Ureter (tissue), 1 donor: Measurements from ENCODE around the gene MAS1. TPM values are rescaled to one million over a fixed set of nuclear protein-coding genes. Genes with fewer than 3 reads are reported as not detected.
A peak's percentile ranks its signal among the peaks of the same experiment; 100 is the strongest.
"Not testable (repeated sequence)": the region's sequence is repeated elsewhere in the genome, so short reads cannot be mapped to it uniquely, and the experiment has no call there.

Experiments used
- DNase-seq: peaks from one replicate; pipeline ENCODE4 v3.0.0-alpha.2; 2020; ENCODE audit warnings: low spot score
- total RNA-seq: library from RNA; stranded (reverse); gene quantifications from one replicate; pipeline ENCODE4 v1.2.4, GENCODE V29; 2023
- donor health status: DM: yes; HTN: yes; CAD: no.

The MAS1 gene
- not detected for total RNA-seq

DNA sequence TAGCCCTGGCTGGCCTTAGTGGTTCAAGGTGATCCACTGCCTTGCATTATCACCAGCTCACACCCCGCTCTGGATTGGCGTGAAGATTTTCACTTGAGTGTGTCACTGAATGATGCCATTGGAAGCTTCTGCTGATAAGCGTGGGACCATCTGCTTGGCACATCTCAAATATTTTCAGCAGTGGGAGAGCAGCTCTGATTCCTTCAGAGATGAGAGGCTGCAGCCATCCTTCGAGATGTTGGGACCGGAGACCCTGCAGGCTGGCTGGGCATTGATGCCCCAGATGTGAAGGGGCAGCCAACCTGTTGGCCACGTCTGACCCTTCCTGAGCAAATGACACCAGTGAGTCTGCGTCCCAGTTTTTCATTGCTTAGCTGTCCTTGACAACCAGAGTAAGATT is at the start of gene MAS1:
MAS1 (plus strand) TSS at position 197 of the 400 bp plus-strand sequence. CDS start 15,968 bp downstream, outside the sequence.
- DNase-seq: no peak

DNA sequence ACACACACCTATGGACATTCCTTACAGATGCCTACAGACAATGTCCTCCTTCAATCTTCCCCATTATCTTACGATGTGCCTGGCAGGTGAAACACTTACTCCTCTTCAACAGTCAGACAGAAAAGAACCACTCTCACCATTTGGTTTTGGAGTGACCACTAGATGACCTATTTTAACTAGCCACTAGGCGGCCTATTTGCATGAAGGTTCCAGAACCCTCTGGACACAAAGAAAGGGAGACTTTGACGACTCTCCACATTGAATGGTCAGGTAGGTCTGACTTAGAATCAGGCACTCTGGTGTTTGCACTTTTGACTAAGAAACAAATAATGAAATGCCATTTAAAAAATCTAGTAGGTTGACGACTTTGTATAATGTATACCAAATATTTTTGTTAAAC is 48.8 kb upstream of the MAS1 start:
- DNase-seq: no peak

DNA sequence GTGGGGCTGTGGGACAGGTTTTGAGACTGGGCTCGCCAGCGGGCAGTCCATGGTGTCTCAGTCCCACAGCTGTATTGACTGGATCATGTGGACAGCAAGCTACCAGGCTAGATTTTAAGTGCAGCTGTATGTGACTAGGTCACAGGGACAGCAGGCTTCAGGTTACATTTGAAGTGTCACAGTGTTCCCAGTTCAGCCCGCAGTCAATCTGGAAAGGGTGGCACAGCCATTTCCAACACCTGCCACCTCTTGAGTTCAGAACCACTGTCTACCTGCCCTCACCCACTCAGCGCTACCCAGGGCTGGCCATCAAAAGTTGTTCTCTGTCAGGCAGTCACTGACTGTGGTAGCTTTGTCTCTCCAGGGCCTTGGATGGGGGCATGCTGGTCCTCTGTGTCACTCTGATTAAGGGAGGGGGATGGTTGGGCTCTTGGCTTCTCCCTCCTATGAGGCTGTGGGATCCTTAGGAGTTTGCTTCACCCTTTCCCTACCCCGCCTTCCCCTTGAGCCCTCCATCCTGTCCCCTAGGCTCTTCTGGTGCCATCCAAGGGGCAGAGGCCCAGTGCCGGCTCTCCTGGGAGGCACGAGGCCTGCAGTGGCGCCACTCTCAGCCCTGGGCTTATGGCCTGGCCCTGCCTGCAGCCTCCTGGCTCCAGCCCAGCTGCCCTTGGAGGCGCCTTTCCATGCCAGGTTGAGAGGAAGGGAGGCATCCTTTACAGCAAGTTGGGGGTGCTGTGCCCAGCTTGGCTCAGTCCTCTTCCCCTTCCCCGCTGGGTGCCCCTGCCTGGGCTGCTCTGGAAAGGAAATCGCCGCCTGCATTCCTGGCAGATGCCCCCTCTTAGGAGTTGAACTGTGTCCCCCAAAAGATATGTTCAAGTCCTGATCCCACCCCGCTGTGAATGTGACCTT is 45.8 kb upstream of the MAS1 start:
- no peak for DNase-seq

GRCh38 chr6:159848552-159848951 is 42.2 kb upstream of the MAS1 start:
- not testable (repeated sequence) for DNase-seq

DNA sequence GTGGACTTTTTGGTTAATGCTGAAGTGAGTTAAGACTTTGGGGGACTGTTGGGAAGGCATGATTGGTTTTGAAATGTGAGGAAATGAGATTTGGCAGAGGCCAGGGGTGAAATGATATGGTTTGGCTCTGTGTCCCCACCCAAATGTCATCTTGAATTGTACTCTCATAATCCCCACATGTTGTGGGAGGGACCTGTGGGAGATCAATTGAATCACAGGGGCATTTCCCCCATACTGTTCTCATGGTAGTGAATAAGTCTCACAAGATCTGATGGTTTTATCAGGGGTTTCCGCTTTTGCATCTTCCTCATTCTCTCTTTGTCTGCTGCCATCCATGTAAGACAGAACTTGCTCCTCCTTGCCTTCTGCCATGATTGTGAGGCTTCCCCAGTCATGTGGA is 40.9 kb upstream of the MAS1 start:
- DNase-seq: not testable (repeated sequence)

GRCh38 chr6:159852877-159853276 is 37.9 kb upstream of the MAS1 start:
- no peak for DNase-seq

- no peak for DNase-seq
Observed at GRCh38 chr6:159853754-159854153, 37.0 kb upstream of the MAS1 start.

DNA sequence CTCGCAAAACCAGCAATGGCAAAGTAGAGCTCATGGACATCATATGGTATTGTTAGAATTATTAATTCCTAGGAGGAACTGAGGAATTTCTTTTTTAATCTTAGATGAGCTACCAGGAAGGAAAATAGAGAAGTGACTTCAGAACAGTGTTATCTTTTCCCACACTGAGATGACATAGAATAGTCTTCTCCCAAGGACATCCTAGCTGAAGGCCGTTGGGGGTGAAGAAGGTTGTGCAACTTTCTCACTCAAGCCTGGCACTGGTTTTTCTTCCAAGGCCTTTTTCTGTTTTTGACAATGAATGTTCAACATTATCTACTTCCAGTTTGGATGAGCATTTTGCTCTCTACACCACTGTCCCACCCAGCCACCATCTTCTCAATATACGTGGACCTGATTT is 35.8 kb upstream of the MAS1 start:
- DNase-seq: no peak

GRCh38 chr6:159858259-159858658 is 32.5 kb upstream of the MAS1 start:
- DNase-seq: no peak

DNA sequence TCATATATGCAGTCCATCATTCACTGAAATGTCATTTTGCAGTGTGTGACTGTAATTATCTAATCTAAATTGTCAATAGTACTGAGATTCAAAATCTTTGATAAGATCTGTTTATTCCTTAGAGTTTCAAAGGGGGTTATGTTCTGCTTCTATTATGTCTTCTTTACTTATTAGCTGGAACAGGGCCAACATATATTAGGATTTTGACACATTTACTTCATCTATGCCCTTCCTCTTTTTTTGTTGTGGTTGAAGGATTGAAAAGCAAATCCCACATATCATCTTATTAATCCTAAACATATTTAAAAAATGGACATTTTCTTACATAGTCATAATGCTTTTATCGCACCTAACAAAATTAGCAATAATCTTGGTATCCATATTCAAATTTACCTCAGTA is 30.3 kb upstream of the MAS1 start:
- no peak for DNase-seq

- no peak for DNase-seq
Observed at GRCh38 chr6:159862103-159862502, 28.7 kb upstream of the MAS1 start.

DNA sequence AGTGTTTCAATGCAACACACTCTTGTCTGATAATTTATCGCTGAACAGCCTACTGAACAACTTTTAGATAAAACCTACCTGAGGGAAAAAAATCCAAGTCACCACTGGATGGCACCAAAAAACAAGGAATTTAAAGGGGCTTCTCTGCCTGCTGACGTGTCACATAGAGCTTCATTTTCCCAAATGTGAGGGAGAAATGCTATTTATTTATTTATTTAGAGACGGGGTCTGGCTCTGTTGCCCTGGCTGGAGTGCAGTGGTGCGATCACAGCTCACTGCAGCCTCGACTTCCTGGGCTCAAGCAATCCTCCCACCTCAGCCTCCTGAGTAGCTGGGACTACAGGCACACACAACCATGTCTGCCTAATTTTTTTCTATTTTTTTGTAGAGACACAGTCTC is 27.4 kb upstream of the MAS1 start:
- peak; percentile 55 for DNase-seq

- no peak for DNase-seq
Observed at GRCh38 chr6:159865226-159865920, 25.4 kb upstream of the MAS1 start.

GRCh38 chr6:159866286-159867247 is 24.2 kb upstream of the MAS1 start:
- DNase-seq: no peak

DNA sequence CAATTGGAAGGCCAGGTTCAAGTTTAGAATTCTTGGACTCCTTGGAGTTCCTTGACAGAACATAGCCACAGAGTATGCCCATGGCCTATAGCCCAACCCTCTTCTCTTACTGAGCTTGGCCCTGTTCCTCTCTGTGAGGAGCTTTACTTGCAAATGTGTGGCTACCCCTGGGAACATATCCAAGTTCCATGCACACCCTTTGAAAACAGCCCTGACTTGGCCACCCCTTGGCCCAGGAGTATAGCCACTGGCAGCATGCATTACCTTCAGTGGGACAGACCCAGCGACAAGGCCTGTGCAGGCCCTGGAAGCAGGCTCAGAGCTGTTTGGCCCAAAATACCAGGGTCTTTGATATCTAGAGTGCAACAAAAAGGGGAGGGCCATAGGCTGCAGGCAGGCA is 19.5 kb upstream of the MAS1 start:
- no peak for DNase-seq

GRCh38 chr6:159871906-159872305 is 18.9 kb upstream of the MAS1 start:
- DNase-seq: no peak

GRCh38 chr6:159874435-159874834 is 16.4 kb upstream of the MAS1 start:
- DNase-seq: no peak

DNA sequence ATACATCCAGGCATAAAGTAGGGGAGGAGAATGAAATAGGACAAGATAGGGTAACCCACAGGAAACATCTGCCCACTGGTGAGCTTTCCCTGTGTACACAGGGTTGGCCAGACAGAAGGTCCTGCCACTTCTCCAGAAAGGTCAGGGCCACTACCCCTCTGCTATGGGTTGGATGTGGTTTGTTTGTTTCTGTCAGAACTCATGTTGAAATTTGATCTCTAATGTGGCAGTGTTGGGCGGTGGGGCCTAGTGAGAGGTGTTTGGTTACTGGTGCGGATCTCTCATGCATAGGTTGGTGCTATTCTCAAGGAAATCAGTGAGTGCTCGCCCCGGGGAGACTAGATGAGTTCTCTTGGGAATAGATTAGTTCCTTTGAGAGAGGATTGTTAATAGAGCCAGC is 15.6 kb upstream of the MAS1 start:
- no peak for DNase-seq

DNA sequence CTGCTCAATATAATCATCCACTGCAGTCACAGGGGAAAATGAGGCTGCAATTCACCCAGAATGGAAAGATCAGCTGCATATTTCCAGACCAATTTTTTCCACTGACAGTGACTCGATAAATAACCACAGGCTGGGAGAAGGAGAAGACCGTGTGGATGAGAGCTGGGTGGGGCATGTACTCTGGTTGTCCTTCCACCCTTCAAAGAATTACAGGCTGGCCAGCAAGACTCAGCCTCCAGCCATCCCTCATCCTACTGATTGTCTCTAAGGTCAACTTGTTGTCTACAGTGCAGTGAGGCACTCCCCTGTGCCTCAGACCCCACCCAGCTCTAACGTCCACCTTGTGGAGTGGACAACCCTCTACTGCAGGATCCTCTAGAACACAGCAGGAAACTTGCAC is 14.5 kb upstream of the MAS1 start:
- no peak for DNase-seq

DNA sequence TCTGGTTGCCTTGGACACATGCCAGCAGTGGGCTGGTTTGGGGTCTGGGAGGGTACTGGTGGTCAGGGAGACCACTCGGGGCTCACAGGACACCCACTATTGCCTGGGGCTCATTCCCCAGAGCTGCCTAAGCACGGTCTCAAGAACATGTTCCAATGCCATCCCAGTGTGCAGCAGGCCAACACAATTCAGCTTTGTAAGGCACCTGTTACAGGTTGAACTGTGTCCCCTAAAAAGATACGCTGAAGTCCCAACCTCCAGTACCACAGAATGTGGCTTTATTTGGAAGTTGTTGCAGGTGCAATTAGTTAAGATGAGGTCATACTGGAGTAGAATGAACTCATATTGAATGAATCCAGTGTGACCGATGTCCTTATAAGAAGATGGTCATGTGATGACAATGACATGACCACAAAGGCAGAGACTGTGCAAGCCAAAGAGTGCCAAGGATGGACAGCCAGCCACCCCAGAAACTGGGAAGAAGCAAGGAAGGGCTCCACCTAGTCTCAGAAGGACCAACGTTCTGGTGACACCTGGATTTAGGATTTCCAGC is 13.5 kb upstream of the MAS1 start:
- DNase-seq: no peak

GRCh38 chr6:159878341-159878740 is 12.4 kb upstream of the MAS1 start:
- DNase-seq: no peak

GRCh38 chr6:159879856-159880255 is 10.9 kb upstream of the MAS1 start:
- DNase-seq: no peak
